HG03575 (cell line): ENCODE measurements around the gene AGAP1.

Experiments
- ATAC-seq: cut with Tn5 transposase; IDR thresholded peaks from one replicate; pipeline ENCODE4 v1.9.1; 2021; ENCODE audit not compliant: unreplicated experiment, insufficient number of reproducible peaks, low FRiP score; ENCODE audit errors: extremely low read depth

The AGAP1 gene

DNA sequence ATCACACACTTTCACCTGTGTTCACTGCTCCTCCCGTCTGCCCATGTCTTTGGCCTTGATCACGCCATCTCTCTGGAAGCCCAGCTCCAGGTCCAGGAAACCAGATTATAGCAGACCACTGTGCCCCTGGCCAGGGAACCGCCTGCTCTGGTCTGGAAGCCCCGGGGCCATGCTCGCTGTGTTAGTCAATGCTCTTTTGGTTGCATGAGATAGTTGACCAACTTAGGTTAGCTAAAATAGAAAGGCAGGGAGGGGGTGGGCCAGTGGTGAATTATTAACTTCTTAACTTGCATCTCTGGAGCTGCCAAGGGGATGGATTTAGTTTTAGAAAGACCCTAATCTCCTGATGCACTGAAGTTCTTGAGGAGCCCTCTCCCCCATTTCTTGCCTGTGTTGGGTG lies 232.7 kb downstream of the AGAP1 start:
- no peak for ATAC-seq

GRCh38 chr2:235727174-235727573 lies 233.3 kb downstream of the AGAP1 start:
- ATAC-seq: no peak

DNA sequence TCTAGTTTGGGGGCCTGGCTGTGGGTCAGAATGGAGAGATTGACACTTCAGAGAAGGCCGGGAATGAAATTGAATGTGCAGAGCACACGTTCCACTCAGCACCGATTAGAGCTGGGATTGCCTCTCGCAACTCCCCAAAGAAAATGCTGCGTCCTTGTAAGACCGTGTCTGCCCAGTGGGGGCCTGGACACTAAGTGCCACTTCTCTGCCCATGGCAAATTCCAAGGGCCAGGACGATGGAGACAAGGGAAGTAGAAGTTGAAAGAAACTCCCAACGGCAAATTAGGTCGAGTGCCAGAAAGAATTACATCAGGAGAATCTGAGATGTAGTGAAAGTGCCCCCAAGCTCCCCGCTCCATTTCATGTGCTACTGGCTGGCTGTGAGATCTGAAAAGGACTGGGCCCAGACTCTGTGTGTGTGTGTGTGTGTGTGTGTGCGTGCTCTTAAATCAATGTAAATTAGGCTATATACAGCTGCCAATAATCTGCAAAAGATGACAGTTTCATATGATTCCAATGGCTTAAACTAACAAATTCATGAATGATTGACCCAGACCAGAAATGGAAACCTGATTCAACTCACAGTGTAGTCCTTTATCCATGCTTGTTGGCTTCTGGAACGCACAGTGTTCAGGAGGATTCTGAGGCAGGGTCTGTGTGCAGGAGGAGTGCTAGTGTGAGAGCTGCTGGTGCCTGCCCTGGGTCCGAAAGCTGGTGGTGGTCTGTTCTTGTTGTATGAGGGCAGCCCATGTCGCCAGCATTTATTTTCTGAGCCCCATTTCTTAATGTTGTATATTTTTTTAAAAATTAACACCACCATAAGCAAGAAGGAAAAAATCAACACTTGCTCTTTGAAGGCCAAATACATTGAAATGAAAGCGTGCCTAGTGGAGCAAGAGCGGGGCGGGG lies 234.3 kb downstream of the AGAP1 start:
- no peak for ATAC-seq

DNA sequence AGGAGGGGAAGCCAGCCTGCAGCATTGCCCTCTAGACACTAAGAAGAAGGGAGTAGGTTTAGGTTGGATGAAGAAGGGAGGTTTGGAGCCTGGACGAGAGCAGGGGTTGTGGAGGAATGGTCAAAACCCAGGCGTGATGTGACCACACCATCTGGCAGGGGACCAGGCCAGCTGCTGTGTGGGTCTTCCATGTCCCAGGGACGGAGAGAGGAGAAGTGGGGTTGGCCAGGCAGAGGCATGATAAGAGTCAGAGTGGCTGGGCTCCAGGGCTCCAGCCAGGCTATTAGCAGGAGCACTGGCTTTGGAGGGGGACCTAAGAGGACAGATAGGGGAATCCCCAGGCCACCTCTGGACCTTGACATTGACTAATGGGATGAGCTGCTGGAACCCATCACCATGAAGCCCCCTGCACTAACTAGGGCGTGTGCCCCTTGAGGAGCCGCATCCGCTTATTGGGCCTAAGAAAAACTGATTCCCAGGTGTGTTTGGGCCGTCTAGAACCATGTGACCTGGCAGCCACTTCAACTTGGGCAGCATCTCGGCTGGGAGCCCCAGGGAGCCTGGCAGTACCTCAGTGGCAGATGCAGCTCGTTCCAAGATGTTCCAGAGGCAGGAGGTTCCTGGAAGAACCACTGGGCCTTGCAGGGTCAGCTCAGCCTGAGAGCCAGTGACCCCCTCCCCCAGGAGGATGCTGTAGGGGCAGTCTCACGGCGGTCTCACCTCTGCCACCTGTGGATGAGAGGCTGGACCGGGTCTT lies 235.1 kb downstream of the AGAP1 start:
- no peak for ATAC-seq

GRCh38 chr2:235729557-235729947 lies 235.7 kb downstream of the AGAP1 start:
- ATAC-seq: no peak

- no peak for ATAC-seq
Observed at GRCh38 chr2:235730115-235730514, 236.3 kb downstream of the AGAP1 start.

- no peak for ATAC-seq
Observed at GRCh38 chr2:235733761-235734160, 239.9 kb downstream of the AGAP1 start.

DNA sequence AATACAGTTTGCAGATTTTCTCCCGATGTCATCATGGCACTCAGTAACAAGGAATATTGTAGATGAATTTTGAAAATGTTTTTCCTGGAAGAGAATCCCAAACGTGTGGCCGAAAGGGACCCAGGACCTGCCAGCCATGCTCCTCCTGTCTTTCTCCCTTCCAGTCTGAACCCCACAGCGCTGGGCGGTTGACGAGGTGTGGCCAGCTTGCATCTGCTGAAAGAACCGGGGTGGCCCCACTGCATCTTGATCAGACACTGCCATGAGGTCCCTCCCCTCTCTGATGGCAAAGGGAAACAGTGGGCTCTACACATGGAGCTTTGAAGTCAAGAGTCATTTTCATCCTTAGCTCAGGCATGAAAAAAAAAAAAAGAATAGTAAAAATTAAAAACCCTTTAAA lies 240.3 kb downstream of the AGAP1 start:
- no peak for ATAC-seq

- no peak for ATAC-seq
Observed at GRCh38 chr2:235734688-235735231, 240.9 kb downstream of the AGAP1 start.

GRCh38 chr2:235737396-235737795 lies 243.6 kb downstream of the AGAP1 start:
- no peak for ATAC-seq

GRCh38 chr2:235737840-235738239 lies 244.0 kb downstream of the AGAP1 start:
- no peak for ATAC-seq

GRCh38 chr2:235739704-235740415 lies 246.0 kb downstream of the AGAP1 start:
- no peak for ATAC-seq

GRCh38 chr2:235740821-235741220 lies 247.0 kb downstream of the AGAP1 start:
- no peak for ATAC-seq

DNA sequence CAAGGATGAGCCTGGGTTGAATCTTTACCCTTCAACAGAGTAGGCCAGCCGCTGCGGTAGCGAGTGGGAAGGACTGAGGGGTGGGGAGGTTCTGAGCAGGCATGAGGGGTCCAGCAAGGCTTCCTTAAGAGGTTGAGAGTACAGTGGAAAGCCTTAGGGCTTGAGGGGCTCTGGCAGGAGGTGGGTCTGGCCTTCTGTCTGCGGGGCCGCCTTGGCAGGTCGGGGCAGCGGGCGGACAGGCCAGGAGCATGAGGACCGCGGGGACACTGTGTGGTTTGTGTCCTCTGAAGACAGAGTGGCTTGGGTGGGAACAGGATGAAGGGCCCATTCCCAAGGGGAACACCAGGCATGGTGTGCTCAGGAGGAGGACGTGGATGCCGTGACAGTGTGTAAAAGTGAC lies 250.3 kb downstream of the AGAP1 start:
- no peak for ATAC-seq

DNA sequence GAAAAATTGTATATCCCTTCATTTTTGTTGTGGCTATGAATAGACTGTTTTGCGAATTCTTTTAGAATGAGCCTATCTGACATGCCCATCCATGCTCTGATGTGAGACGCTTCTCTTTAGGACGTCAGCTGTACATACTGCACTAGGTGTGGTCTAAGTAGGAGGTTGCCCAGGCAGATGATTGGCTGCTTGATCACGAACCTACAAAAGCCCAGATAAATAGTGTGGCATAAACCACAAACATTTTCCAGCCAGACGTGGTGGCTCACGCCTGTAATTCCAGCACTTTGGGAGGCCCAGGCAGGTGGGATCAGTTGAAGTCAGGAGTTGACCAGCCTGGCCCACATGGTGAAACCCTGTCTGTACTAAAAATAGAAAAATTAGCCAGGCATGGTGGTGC lies 251.8 kb downstream of the AGAP1 start:
- no peak for ATAC-seq

DNA sequence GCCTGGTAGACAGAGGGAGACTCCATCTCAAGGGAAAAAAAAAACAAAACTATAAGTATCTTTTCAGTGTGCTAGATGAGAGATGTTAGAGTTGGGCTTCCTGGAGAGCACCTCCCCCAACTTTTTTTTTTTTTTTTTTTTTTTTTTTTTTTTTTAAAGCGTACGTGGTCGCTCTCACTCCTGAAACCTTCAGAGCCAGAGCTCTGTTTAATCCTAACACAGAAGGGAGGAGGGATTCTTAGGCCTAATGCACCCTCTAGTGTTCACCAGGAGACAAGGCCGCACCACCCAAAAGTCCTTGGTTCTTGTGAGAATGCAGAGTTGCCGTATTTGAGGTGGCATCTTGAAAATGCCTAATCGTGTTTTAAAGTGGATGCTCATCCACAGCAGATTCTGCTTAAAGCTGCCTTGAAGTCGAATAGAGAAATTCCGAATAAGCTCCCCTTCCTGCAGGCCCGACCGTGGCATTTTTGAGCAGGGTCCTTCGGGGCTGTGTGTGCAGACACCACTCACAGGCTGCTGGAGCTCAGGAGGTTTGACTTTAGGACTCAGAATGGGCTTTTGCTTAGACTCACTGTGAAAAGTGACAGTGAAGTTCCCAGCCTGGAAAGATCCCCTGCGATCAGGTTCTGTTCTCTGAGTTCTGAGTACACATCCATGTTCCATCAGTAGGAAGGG lies 252.6 kb downstream of the AGAP1 start:
- no peak for ATAC-seq

DNA sequence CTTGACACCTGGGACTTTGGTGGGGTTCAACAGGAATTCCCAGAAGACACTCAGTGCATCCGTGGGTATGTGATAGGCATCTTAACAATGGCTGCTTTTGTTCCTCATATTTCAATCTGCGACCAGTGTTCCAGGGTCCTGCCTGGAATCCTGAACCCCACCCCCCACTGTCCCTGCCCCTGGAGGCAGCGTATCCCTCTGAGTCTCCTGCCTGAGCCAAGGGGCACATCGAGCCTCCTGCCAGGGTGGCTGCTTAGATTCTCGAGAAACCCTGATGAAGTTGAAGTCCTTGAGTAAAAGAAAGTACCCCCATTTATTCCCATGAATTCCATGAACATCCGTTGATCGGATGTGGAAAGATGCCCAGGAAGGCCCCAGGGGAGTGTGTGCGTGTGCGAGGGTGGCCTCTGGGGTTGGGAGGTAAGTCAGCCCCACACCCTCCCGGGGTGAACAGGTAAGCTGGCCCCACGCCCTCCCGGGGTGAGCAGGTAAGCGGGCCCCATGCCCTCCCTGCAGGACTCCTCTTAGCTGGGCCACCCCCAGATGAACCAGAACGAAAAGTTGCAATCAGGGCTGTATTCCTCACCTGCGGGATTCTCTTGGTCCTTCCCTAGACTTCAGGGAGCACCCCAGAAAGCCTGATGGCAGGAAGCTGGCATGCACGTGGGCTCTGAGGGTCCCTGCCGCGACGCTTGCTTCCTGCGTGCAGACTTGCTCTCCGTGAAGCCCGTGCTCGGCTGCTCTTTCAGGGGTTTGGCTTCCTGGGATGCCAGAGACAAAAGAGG lies 253.3 kb downstream of the AGAP1 start:
- no peak for ATAC-seq

DNA sequence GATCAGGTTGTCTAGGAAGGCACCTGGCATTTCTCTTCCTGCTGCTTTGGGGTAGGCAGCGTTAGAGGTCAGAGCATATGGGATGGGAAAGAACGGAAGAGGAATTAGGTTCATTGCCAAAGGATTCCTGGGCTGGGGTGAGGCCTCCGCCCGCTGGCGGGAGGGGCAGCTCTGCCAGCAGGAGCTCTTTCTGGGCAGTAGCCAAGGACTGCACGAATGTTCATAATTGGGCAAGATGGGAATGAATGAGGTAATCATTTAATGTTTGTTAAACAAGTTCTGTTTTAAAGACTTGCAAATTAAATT lies 253.9 kb downstream of the AGAP1 start:
- ATAC-seq: no peak
